Activated T-cell treated with anti-CD3 and anti-CD28 coated beads, Interleukin-2, amount 50 U/mL, for 4 hours (primary cell): ENCODE data around the gene FGGY. TPM values are rescaled to one million over a fixed set of nuclear protein-coding genes. Genes with fewer than 3 reads are reported as not detected.
A peak's percentile ranks its signal among the peaks of the same experiment; 100 is the strongest.

Experiments used
- ATAC-seq, 2 donors: fragments of 200-7000 bp; cut with Tn5 transposase; one replicate each; pipeline ENCODE4 v1.10.0; 2021
- DNase-seq: peaks from one replicate; pipeline ENCODE4 v3.0.0-alpha.2; 2020
- H3K27me3 Mint-ChIP-seq: one replicate; pipeline ENCODE4 v1.8.0; 2021; ENCODE audit warnings: low read depth, mixed read lengths
- H3K36me3 Mint-ChIP-seq: one replicate; pipeline ENCODE4 v1.8.0; 2022; ENCODE audit warnings: mixed read lengths; ENCODE audit not compliant: insufficient read depth
- H3K4me1 Mint-ChIP-seq: one replicate; pipeline ENCODE4 v1.8.0; 2021; ENCODE audit warnings: low read depth, mixed read lengths
- H3K4me3 Mint-ChIP-seq: one replicate; pipeline ENCODE4 v1.8.0; 2021; ENCODE audit warnings: mild to moderate bottlenecking, moderate library complexity, mixed read lengths
- H3K9me3 Mint-ChIP-seq: one replicate; pipeline ENCODE4 v1.8.0; 2021; ENCODE audit warnings: mixed read lengths
- total RNA-seq, 3 donors: library from RNA; stranded (reverse); gene quantifications; one replicate each; pipeline ENCODE4 v1.2.1, GENCODE V29; 2021

FGGY gene
- total RNA-seq, 3 donors from 2014 or later, result 2.5 to 4.8 (median 3.1) TPM

GRCh38 chr1:59271561-59272260 lies 25.2 kb upstream of the FGGY start:
- Mint-ChIP-seq H3K9me3 (no peaks in the 10 kb centered on the region), H3K36me3 (no peaks in the 10 kb centered on the region), H3K27me3 (peaks cover 18% of the 10 kb centered on the region), H3K4me3 (no peak overlapping the region), H3K4me1 (no peaks in the 10 kb centered on the region)
- DNase-seq (no peak), ATAC-seq (no peak)

GRCh38 chr1:59272507-59272906 lies 24.4 kb upstream of the FGGY start:
- no peaks in the 10 kb centered on the region for H3K36me3 Mint-ChIP-seq
- no peak for DNase-seq
- H3K4me3 Mint-ChIP-seq, result no peak overlapping the region
- H3K9me3 Mint-ChIP-seq, result no peaks in the 10 kb centered on the region
- peak in 1 of 2 donors; percentile 50 for ATAC-seq
- H3K27me3 Mint-ChIP-seq, result peaks cover 20% of the 10 kb centered on the region
- no peaks in the 10 kb centered on the region for H3K4me1 Mint-ChIP-seq

GRCh38 chr1:59276439-59276851 lies 20.4 kb upstream of the FGGY start:
- H3K4me1 Mint-ChIP-seq, result no peaks in the 10 kb centered on the region
- H3K4me3 Mint-ChIP-seq, result no peak overlapping the region
- peaks cover 10% of the 10 kb centered on the region for H3K27me3 Mint-ChIP-seq
- DNase-seq (no peak), ATAC-seq (no peak)
- H3K9me3 Mint-ChIP-seq, result no peaks in the 10 kb centered on the region
- no peaks in the 10 kb centered on the region for H3K36me3 Mint-ChIP-seq

GRCh38 chr1:59278780-59279354 lies 18.0 kb upstream of the FGGY start:
- Mint-ChIP-seq H3K9me3 (no peaks in the 10 kb centered on the region), H3K27me3 (peaks cover 13% of the 10 kb centered on the region), H3K4me3 (no peak overlapping the region), H3K4me1 (no peaks in the 10 kb centered on the region), H3K36me3 (peaks cover 1% of the 10 kb centered on the region)
- no peak for DNase-seq
- ATAC-seq, result no peak

- peaks cover 15% of the 10 kb centered on the region for H3K27me3 Mint-ChIP-seq
- no peaks in the 10 kb centered on the region for H3K4me1 Mint-ChIP-seq
- peaks cover 1% of the 10 kb centered on the region for H3K36me3 Mint-ChIP-seq
- ATAC-seq (no peak), DNase-seq (no peak)
- no peak overlapping the region for H3K4me3 Mint-ChIP-seq
- no peaks in the 10 kb centered on the region for H3K9me3 Mint-ChIP-seq
Observed at GRCh38 chr1:59279645-59280044, 17.2 kb upstream of the FGGY start.

- DNase-seq (no peak), ATAC-seq (no peak)
- Mint-ChIP-seq H3K4me3 (no peak overlapping the region), H3K4me1 (no peaks in the 10 kb centered on the region), H3K27me3 (peaks cover 4% of the 10 kb centered on the region), H3K9me3 (no peaks in the 10 kb centered on the region), H3K36me3 (peaks cover 1% of the 10 kb centered on the region)
Observed at GRCh38 chr1:59282951-59283350, 13.9 kb upstream of the FGGY start.

GRCh38 chr1:59285691-59286090 lies 11.2 kb upstream of the FGGY start:
- DNase-seq, result no peak
- no peaks in the 10 kb centered on the region for H3K4me1 Mint-ChIP-seq
- peaks cover 4% of the 10 kb centered on the region for H3K27me3 Mint-ChIP-seq
- peaks cover 1% of the 10 kb centered on the region for H3K36me3 Mint-ChIP-seq
- ATAC-seq, result no peak
- no peaks in the 10 kb centered on the region for H3K9me3 Mint-ChIP-seq
- H3K4me3 Mint-ChIP-seq, result no peak overlapping the region

GRCh38 chr1:59288046-59288445 lies 8.8 kb upstream of the FGGY start:
- DNase-seq, result no peak
- no peak for ATAC-seq
- Mint-ChIP-seq H3K4me1 (peaks cover 3% of the 10 kb centered on the region), H3K27me3 (peaks cover 4% of the 10 kb centered on the region), H3K9me3 (no peaks in the 10 kb centered on the region), H3K36me3 (no peaks in the 10 kb centered on the region), H3K4me3 (no peak overlapping the region)

GRCh38 chr1:59289570-59289969 lies 7.3 kb upstream of the FGGY start:
- Mint-ChIP-seq H3K27me3 (no peaks in the 10 kb centered on the region), H3K9me3 (no peaks in the 10 kb centered on the region)

GRCh38 chr1:59290193-59290949 lies 6.5 kb upstream of the FGGY start:
- Mint-ChIP-seq H3K4me3 (no peak overlapping the region), H3K36me3 (no peaks in the 10 kb centered on the region), H3K9me3 (no peaks in the 10 kb centered on the region), H3K27me3 (no peaks in the 10 kb centered on the region), H3K4me1 (peaks cover 7% of the 10 kb centered on the region)
- ATAC-seq (peak; percentile 25 to 57), DNase-seq (no peak)

More at GRCh38 chr1:59289570-59289969, 7.3 kb upstream of the FGGY start:
- DNase-seq (no peak), ATAC-seq (no peak)
- Mint-ChIP-seq H3K4me1 (peaks cover 7% of the 10 kb centered on the region), H3K4me3 (no peak overlapping the region), H3K36me3 (no peaks in the 10 kb centered on the region)

- H3K36me3 Mint-ChIP-seq, result no peaks in the 10 kb centered on the region
- H3K27me3 Mint-ChIP-seq, result no peaks in the 10 kb centered on the region
- ATAC-seq (no peak), DNase-seq (no peak)
- H3K9me3 Mint-ChIP-seq, result no peaks in the 10 kb centered on the region
- H3K4me3 Mint-ChIP-seq, result no peak overlapping the region
- H3K4me1 Mint-ChIP-seq, result peaks cover 7% of the 10 kb centered on the region
Observed at GRCh38 chr1:59291561-59291960, 5.3 kb upstream of the FGGY start.

- H3K9me3 Mint-ChIP-seq, result no peaks in the 10 kb centered on the region
- no peak for ATAC-seq
- no peak for DNase-seq
Observed at GRCh38 chr1:59292562-59292961, 4.3 kb upstream of the FGGY start.

GRCh38 chr1:59293206-59293605 lies 3.7 kb upstream of the FGGY start:
- Mint-ChIP-seq H3K4me3 (no peak overlapping the region), H3K4me1 (peaks cover 16% of the 10 kb centered on the region), H3K9me3 (no peaks in the 10 kb centered on the region), H3K27me3 (no peaks in the 10 kb centered on the region), H3K36me3 (no peaks in the 10 kb centered on the region)
- no peak for DNase-seq
- ATAC-seq, result no peak

More at GRCh38 chr1:59292562-59292961, 4.3 kb upstream of the FGGY start:
- Mint-ChIP-seq H3K4me3 (no peak overlapping the region), H3K4me1 (peaks cover 11% of the 10 kb centered on the region), H3K36me3 (no peaks in the 10 kb centered on the region), H3K27me3 (no peaks in the 10 kb centered on the region)

GRCh38 chr1:59293849-59294248 lies 3.0 kb upstream of the FGGY start:
- no peaks in the 10 kb centered on the region for H3K9me3 Mint-ChIP-seq
- H3K27me3 Mint-ChIP-seq, result no peaks in the 10 kb centered on the region
- DNase-seq (no peak), ATAC-seq (no peak)
- peaks cover 16% of the 10 kb centered on the region for H3K4me1 Mint-ChIP-seq
- H3K4me3 Mint-ChIP-seq, result no peak overlapping the region
- H3K36me3 Mint-ChIP-seq, result no peaks in the 10 kb centered on the region

- Mint-ChIP-seq H3K36me3 (no peaks in the 10 kb centered on the region), H3K9me3 (no peaks in the 10 kb centered on the region), H3K27me3 (no peaks in the 10 kb centered on the region), H3K4me1 (peaks cover 16% of the 10 kb centered on the region), H3K4me3 (no peak overlapping the region)
- no peak for DNase-seq
- ATAC-seq, result no peak
Observed at GRCh38 chr1:59294423-59294822, 2.5 kb upstream of the FGGY start.
